Breast epithelium (tissue), 4 donors: Measurements from ENCODE around the gene KIF15. TPM values are rescaled to one million over a fixed set of nuclear protein-coding genes. Genes with fewer than 3 reads are reported as not detected.

Experiments
- DNase-seq, 2 donors: peaks; one replicate each; pipeline ENCODE4 v3.0.0-alpha.2; 2019; ENCODE audit warnings: low spot score in 2 of 2
- H3K27ac ChIP-seq, 2 donors: fragments of 200-600 bp; sonication (generic) in 1 of 2; one replicate each; pipeline ENCODE4 v1.5.1; 2016 to 2019; ENCODE audit warnings: mild to moderate bottlenecking in 1 of 2
- H3K27me3 ChIP-seq, 2 donors: fragments of 200-600 bp; sonication (generic) in 1 of 2; one replicate each; pipeline versions ENCODE4 v1.5.1 to v1.6.0; 2017 to 2019; ENCODE audit warnings: control low read depth in 1 of 2, mild to moderate bottlenecking in 1 of 2
- H3K36me3 ChIP-seq: fragments of 200-600 bp; one replicate; pipeline ENCODE4 v1.5.1; 2019
- H3K4me1 ChIP-seq, 2 donors: fragments of 200-600 bp; sonication (generic); one replicate each; pipeline ENCODE4 v1.5.1; 2016 to 2019; ENCODE audit warnings: control low read depth in 1 of 2
- H3K4me3 ChIP-seq, 3 donors: fragments of 200-600 bp; sonication (generic); 1 replicate in 2 of 3; 2 replicates in 1 of 3; pipeline ENCODE4 v1.5.1; 2016 to 2019; ENCODE audit warnings: mild to moderate bottlenecking in 3 of 3, moderate library complexity in 2 of 3
- H3K9me3 ChIP-seq, 2 donors: fragments of 200-600 bp; sonication (generic) in 1 of 2; one replicate each; pipeline ENCODE4 v1.5.1; 2016 to 2019; ENCODE audit warnings: control low read depth in 1 of 2
- POLR2A ChIP-seq: fragments of 450-650 bp; IDR thresholded peaks from one replicate; pipeline ENCODE4 v1.6.1; 2016; ENCODE audit warnings: antibody characterized with exemption, mild to moderate bottlenecking, moderate library complexity
- POLR2AphosphoS5 ChIP-seq, 3 donors: sonication (generic); formaldehyde crosslinking; IDR thresholded peaks; one replicate each; pipeline ENCODE4 v1.6.1; 2017; ENCODE audit warnings: antibody characterized with exemption in 3 of 3
- intact Hi-C: fragments of 100-400 bp; cut with DNase I; formaldehyde crosslinking; loops from one replicate; pipeline ENCODE4 v1.15.1; 2023; ENCODE audit warnings: low total_unique reads
- total RNA-seq, 3 donors: library from RNA; depleted of rRNA; stranded (reverse); fragments of >200 nt; gene quantifications; one replicate each; pipeline ENCODE4 v1.1.0, GENCODE V29; 2016
- TF ChIP-seq, protein P1 (sequence below), 3 donors: fragments of 450-650 bp; IDR thresholded peaks; one replicate each; pipeline ENCODE4 v1.5.1; 2016 to 2017; ENCODE audit warnings: antibody characterized with exemption in 3 of 3, mild to moderate bottlenecking in 3 of 3, moderate library complexity in 3 of 3

Gene KIF15
- total RNA-seq, 3 donors from 2014 or later, result 0.66 to 1.1 (median 0.73) TPM

DNA sequence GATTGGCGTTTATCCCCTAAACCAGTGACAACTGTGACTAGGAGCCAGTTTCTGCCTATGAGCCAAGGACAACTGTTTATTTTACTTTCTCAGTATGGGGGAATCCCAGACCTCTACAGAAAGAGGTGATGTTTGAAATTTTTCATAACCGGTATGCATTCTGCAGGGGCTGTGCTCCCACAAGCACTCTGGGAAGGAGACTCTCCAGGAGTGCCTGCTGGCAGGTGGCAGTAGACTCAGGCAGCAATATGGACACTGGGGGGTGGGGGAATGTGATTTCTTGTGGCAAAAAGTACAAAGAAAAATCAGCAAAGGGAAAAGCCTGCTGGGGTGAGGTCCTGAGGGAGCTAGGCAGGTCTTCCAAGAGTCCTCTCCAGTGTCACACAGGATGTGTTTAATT, 118.7 kb downstream of the KIF15 start:
- no peak for TF ChIP-seq POLR2A
- TF ChIP-seq POLR2AphosphoS5 (IDR thresholded peaks at IDR 0.05), result no peak
- TF ChIP-seq, protein P1, sequence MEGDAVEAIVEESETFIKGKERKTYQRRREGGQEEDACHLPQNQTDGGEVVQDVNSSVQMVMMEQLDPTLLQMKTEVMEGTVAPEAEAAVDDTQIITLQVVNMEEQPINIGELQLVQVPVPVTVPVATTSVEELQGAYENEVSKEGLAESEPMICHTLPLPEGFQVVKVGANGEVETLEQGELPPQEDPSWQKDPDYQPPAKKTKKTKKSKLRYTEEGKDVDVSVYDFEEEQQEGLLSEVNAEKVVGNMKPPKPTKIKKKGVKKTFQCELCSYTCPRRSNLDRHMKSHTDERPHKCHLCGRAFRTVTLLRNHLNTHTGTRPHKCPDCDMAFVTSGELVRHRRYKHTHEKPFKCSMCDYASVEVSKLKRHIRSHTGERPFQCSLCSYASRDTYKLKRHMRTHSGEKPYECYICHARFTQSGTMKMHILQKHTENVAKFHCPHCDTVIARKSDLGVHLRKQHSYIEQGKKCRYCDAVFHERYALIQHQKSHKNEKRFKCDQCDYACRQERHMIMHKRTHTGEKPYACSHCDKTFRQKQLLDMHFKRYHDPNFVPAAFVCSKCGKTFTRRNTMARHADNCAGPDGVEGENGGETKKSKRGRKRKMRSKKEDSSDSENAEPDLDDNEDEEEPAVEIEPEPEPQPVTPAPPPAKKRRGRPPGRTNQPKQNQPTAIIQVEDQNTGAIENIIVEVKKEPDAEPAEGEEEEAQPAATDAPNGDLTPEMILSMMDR (IDR thresholded peaks at IDR 0.05), result no peak
- no peak for DNase-seq
- no peak overlapping the region for H3K4me3 ChIP-seq
- H3K36me3 ChIP-seq, result no peaks in the 10 kb centered on the region
- H3K27me3 ChIP-seq, result no peaks in the 10 kb centered on the region
- intact Hi-C loops, result no loop called here
- H3K4me1 ChIP-seq, result no peaks in the 10 kb centered on the region
- H3K9me3 ChIP-seq, result no peaks in the 10 kb centered on the region
- no peak overlapping the region for H3K27ac ChIP-seq

DNA sequence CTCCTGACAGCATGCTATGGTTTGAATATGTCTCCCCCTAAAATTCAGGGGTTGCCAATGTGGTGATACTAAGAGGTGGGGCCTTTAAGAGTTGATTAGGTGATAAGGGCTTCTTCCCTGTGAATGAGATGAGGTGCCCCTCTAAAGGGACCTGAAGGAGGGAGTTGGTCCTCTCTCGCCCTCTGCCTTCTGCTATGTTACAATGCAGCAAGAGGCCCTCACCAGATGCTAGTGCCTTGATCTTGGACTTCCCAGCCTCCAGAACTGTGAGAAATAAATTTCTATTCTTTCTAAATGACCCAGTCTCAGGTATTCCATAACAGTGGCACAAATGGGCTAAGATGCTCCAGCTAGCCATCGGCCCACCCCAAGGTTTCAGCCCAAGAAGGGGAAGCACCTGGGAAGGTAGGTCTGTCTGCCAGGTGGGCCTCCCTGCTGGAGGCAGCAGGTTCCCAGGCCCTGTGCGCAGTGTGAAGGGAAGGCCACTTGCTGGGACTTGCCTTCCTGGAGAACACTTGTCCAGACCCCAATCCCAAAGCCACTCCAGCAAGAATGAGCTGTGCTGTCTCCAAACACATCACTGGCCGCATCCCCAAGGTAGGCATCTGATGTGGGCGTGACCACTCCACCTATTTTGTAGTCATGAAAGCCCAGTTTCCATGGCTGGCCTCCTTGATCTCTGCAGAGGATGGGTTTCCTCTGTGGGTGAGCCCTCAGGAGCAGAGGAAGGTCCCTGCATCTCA, 121.8 kb downstream of the KIF15 start:
- intact Hi-C loops, result no loop called here
- Histone ChIP-seq H3K9me3 (no peaks in the 10 kb centered on the region), H3K27ac (no peak overlapping the region), H3K36me3 (no peaks in the 10 kb centered on the region), H3K4me3 (no peak overlapping the region), H3K27me3 (no peaks in the 10 kb centered on the region), H3K4me1 (no peaks in the 10 kb centered on the region)
- DNase-seq, result no peak
- TF ChIP-seq POLR2A (no peak), POLR2AphosphoS5 (IDR thresholded peaks at IDR 0.05) (no peak)
- TF ChIP-seq, protein P1 (IDR thresholded peaks at IDR 0.05), result no peak

DNA sequence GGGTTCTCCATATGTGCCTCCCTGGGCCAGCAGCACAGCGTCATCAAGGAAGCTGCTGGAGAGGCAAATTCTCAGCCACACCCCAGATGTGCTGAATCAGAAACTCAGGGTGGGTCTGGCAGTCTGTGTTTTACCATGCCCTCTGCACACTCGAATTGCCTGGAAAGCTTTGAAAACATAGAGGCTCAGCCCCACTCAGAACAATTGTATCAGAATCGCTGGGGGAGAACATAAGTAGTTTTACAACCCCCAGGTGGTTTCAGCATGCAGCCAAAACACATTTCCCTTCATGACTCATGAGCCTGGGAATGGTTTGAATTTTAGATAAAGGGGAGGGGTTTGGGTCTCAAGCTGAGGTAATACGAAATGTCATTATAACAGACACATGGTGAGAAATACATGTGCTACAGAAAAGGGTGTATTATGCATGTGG, 122.4 kb downstream of the KIF15 start:
- Histone ChIP-seq H3K27ac (no peak overlapping the region), H3K4me1 (no peaks in the 10 kb centered on the region)

DNA sequence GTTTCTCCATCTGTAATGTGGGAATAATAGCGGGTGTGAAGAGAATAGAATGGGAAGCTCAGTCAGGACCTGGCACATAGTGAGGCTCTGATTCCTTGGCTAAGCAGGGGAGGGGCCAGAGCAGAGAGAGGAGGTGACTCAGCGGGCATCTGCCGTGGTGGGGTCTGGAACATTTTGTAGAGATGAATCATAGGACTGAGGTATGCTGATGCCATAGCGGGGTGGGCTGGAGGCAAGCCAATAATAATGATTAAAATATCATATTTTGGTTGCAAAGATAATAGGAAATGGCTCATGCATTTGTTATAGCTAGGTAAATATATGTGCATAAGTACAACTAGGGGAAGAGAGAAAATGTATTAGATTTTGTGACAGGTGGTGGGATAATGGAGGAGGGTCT, 124.0 kb downstream of the KIF15 start:
- H3K4me1 ChIP-seq, result no peaks in the 10 kb centered on the region
- no peak for DNase-seq
- intact Hi-C loops, result no loop called here
- no peak overlapping the region for H3K4me3 ChIP-seq
- no peak for TF ChIP-seq POLR2AphosphoS5 (IDR thresholded peaks at IDR 0.05)
- TF ChIP-seq POLR2A, result no peak
- TF ChIP-seq, protein P1 (IDR thresholded peaks at IDR 0.05), result no peak
- no peak overlapping the region for H3K27ac ChIP-seq
- no peaks in the 10 kb centered on the region for H3K9me3 ChIP-seq
- no peaks in the 10 kb centered on the region for H3K27me3 ChIP-seq
- no peaks in the 10 kb centered on the region for H3K36me3 ChIP-seq

More for the DNA sequence above, 122.4 kb downstream of the KIF15 start:
- no peaks in the 10 kb centered on the region for H3K27me3 ChIP-seq
- TF ChIP-seq POLR2A (no peak), POLR2AphosphoS5 (IDR thresholded peaks at IDR 0.05) (no peak)
- TF ChIP-seq, protein P1 (IDR thresholded peaks at IDR 0.05), result no peak
- H3K4me3 ChIP-seq, result no peak overlapping the region
- intact Hi-C loops, result no loop called here
- DNase-seq, result no peak
- no peaks in the 10 kb centered on the region for H3K9me3 ChIP-seq
- no peaks in the 10 kb centered on the region for H3K36me3 ChIP-seq

DNA sequence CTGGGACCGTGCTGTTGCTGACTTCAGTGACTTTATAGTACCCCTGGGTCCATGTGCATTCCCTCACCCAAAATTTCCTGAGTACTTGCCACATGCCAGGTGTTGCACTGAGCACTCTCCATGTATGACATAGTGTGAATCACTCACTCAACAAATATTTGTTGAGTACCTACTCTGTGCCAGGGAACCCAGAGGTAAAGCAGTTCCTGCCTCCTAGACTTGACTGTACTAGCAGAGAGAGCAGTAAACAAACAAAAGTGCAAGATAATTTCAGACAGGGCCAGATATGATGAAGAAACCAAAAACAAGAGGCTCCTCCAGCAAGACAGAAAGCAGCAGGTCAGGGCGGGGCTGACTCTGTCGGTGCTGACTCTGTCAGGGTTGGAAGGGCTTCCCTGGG, 125.0 kb downstream of the KIF15 start:
- no peaks in the 10 kb centered on the region for H3K4me1 ChIP-seq
- intact Hi-C loops, result no loop called here
- H3K4me3 ChIP-seq, result no peak overlapping the region
- no peaks in the 10 kb centered on the region for H3K9me3 ChIP-seq
- DNase-seq, result no peak
- H3K27me3 ChIP-seq, result no peaks in the 10 kb centered on the region
- H3K36me3 ChIP-seq, result no peaks in the 10 kb centered on the region
- no peak overlapping the region for H3K27ac ChIP-seq
- TF ChIP-seq, protein P1 (IDR thresholded peaks at IDR 0.05), result no peak
- TF ChIP-seq POLR2A (no peak), POLR2AphosphoS5 (IDR thresholded peaks at IDR 0.05) (no peak)
